Right ventricle myocardium superior (tissue), 1 donor: ENCODE results near the gene CDH26. TPM values are rescaled to one million over a fixed set of nuclear protein-coding genes. Genes with fewer than 3 reads are reported as not detected.
A peak's percentile ranks its signal among the peaks of the same experiment; 100 is the strongest.

ENCODE experiments used
- ATAC-seq: fragments of 200-7000 bp; cut with Tn5 transposase; one replicate; pipeline ENCODE4 v1.9.1; 2020; ENCODE audit warnings: mild to moderate bottlenecking; ENCODE audit not compliant: poor library complexity
- DNase-seq: peaks from one replicate; pipeline ENCODE4 v3.0.0-alpha.2; 2020
- intact Hi-C: fragments of 100-400 bp; cut with DNase I; formaldehyde crosslinking; loops from one replicate; pipeline ENCODE4 v1.11.2; 2022
- long read RNA-seq: library from polyadenylated mRNA; unstranded; transcript quantifications from one replicate; pipeline ENCODE4 v2.0.0, GENCODE V29; 2021
- total RNA-seq: library from RNA; stranded (reverse); fragmentation: NEBNext Ultra II Directional; extraction: Animal tissue kit (Norgen Biotek cat#: 25700); gene quantifications from one replicate; pipeline ENCODE4 v1.2.1, GENCODE V29; 2021
- donor health status: DM: no; HTN: yes; CAD: no; lungs with severe emphysema.

The CDH26 gene
- 1.6 TPM for total RNA-seq
- long read RNA-seq, partial matches to known transcripts, result 1 of 2 reads
- long read RNA-seq, other reads (novel, unspliced or antisense), result 0 of 2 reads

DNA sequence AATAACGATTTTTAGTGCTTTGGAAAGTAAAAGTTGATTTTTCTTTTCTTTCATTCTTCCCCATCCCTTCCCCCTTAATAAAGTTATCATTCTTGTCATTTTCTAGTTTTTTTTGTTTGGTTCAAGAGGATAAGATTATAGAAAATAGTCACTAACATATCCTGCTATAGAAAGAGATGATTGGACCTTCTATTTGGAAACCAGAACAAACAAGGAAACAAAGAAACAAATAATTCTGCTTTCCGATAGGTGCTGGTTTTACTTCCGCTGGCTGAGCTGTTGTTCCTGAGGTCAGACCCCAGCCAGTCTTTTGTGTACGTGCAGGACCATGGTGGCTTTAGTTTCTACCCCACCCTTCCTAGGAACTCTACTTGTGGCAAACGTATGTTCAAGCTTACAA lies at the start of gene CDH26:
Gene CDH26 (plus strand): TSS at position 301 of the 400 bp plus-strand sequence. CDS start 304 bp downstream, outside the sequence.
- ATAC-seq (no peak), DNase-seq (no peak)
- intact Hi-C loops, result no loop called here

DNA sequence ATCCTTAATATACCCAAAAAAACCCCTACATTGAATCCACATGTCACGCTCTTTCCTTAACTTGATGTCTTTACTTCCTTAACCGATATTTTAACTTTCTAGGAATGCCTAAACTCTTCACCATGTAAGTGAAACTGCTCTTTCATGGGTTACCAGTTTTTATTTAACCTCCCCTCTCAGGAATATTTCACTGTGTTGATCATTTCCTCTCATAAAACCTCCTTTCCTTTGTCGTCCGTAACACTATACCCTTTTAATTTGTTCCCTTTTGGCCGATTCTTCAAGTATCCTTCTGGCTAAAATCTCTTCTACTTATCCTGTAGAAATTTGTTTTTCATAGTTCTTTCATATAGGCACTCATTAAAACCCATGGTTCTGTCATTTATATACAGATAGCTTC lies 49.4 kb upstream of the CDH26 start:
- intact Hi-C loops, result no loop called here
- ATAC-seq, result no peak
- DNase-seq, result no peak

DNA sequence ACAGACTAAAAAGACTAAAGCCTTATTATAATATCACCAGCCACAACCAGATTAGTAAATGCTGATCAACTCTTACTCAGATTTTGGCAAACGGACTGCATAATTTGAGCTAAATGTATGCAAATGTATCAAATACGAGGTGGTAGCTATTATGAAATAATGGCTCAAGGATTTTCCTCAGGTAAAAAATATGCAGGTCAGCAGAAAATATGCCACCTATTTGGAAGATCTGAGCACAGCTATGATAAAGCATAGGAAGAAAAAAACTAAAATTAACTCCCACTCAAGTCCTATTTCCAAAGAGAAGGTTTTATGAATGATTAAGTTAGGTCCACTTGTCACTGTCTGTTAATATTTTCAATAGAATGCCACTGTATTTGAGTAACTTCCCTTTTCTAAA lies 47.2 kb upstream of the CDH26 start:
- no peak for ATAC-seq
- intact Hi-C loops, result no loop called here
- DNase-seq, result no peak

DNA sequence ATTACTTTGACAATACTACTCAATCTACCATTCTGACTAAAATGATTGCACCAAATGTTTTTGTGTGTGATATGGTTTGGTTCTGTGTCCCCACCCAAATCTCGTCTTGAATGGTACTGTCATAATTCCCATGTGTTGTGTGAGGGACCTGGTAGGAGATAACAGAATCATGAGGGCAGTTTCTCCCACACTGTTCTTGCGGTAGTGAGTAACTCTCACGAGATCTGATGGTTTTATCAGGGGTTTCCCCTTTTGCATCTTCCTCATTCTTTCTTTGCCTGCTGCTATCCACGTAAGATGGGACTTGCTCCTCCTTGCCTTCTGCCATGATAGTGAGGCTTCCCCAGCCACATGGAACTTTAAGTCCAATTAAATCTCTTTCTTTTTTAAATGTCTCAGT lies 45.6 kb upstream of the CDH26 start:
- DNase-seq (no peak), ATAC-seq (no peak)
- intact Hi-C loops, result no loop called here

DNA sequence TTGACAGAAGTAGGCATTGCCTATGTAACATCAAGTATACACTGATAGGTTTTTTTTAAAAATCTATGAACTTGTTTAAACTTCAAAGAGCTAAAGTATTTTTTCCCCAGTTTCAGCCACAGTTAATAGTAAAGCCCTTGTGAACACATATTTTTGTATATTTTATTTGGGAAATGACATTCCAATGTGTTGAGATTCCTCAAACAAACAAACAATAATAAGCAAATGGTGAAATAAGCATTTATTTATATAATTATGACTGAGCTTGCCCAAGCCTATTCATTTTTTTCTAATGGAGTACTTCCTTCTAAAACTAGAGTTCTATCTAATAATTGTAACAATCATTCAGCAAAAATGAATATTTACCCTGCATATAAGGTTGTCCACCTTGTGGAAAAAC lies 37.3 kb upstream of the CDH26 start:
- ATAC-seq (no peak), DNase-seq (no peak)
- intact Hi-C loops, result no loop called here

DNA sequence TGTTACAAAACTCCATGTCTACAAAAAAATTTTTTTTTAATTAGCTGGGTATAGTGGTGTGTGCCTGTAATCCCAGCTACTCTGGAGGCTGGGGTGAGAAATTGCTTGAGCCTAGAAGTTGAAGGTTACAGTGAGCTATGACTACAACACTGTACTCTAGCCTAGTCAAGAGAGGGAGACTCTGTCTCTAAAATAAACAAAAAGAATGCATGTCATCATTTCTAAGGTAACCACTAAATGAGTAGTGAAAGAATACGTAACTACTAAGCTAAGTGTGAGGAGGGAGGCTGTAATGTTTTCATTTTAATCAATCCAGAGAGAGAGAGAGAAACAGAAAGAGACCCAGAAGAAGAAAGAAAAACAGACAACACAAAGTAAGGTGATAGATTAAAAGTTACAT lies 34.7 kb upstream of the CDH26 start:
- DNase-seq (no peak), ATAC-seq (no peak)
- intact Hi-C loops, result no loop called here

DNA sequence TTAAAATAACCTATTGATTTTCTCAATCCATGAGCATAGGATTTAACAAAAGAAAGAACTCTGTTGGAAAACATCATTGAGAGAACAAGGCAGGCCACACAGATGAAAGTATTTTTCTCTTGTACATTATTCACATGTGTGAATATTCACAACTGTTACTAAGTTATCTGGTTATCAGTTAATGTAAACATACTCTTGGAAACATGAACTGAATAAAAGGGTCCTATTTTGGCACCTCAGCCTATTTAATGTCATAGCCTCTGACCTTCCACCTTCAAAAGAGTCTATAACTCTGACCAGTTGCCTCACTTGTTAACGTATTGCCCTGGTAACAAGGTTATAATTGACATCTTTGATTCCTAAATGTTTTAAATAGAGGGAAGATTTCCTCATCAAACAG lies 32.9 kb upstream of the CDH26 start:
- intact Hi-C loops, result no loop called here
- ATAC-seq (no peak), DNase-seq (no peak)

DNA sequence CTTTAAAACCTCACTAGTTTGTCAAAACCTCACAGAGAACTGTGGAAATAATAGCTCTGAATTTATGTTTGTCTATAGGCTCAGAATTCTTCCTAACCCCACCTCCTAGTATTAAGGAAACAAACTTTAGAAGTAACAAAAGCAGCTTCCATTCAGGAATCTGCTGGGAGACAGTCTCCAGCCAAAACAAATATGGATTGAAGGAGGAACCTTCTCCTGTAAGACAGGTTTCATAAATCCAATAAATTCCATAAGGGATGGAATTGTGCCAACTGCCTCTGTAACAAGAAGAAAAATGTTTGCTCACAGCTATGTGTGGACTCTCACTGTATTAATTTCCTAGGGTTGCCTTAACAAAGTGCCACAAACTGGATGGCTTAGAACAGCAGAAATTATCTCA lies 32.3 kb upstream of the CDH26 start:
- intact Hi-C loops, result no loop called here
- ATAC-seq, result no peak
- no peak for DNase-seq

DNA sequence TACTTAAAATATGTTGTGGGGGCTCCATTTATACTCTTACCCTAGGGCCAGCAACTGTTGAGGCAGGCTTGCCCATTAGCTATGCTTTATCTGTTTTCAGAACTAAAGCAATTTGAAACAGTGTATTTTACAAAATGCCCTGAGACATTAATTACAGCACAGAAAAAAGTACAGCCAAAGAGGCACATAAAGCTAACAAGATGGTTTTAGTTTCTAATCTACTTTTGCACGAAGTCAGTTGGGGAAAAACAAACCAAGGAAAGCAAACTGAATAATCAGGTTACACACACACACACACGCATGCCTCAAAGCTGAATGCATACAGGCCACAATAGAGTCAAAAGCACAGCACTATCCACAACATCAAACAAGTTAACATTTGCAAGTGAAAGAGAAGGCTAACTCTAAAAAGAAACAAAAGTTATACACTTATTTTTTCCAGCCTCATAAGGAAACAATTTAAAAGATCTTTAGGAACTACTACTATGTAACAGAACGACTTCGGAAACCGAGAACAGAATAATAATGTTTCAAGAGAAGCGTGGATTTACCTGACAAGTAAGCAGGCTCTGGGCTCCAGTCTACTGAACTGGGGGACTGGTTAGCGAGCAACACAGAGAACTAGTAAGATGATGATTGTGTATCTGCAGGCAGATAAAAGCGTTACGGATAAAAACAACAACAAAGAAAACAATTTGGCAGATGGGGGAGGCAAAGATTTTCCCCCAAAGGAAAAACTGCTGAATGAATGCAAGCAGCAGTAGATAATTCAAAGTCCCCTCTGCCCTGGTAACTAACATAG lies 26.5 kb upstream of the CDH26 start:
- intact Hi-C loops, result no loop called here
- ATAC-seq, result no peak
- DNase-seq, result no peak

DNA sequence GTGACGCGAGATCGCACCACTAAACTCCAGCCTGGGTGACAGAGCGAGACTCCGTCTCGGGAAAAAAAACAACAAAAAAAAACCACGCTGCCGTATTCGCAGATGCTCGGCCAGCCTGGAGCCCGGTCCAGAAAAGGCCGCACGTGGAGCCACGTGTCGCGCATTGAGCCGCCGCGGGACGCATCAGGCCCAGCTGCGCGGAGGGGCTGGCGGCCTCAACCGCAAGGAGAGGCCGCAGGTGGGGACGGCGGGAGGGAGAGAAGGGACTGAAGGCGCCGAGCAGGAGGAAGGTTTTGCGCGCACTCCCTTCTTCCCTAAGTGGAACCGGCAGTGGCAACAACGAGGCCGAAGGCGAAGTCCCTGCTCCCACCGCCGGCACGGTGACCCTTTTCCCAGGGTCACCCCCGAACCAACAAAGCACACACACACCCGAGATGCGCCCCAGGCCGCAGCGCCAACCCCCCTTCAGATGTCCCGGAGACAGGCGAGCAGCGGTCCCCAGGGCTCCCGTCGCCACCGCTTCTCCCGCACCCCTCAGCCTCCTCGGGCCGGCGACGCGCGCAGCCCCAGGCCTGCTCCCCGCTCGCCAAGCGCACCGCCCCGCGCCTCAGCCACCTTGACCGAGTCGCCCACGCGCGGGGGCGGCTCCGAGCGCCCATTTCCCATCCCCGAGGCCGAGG lies 25.5 kb upstream of the CDH26 start:
- DNase-seq (peak; percentile 46), ATAC-seq (no peak)
- intact Hi-C loops, result no loop called here

DNA sequence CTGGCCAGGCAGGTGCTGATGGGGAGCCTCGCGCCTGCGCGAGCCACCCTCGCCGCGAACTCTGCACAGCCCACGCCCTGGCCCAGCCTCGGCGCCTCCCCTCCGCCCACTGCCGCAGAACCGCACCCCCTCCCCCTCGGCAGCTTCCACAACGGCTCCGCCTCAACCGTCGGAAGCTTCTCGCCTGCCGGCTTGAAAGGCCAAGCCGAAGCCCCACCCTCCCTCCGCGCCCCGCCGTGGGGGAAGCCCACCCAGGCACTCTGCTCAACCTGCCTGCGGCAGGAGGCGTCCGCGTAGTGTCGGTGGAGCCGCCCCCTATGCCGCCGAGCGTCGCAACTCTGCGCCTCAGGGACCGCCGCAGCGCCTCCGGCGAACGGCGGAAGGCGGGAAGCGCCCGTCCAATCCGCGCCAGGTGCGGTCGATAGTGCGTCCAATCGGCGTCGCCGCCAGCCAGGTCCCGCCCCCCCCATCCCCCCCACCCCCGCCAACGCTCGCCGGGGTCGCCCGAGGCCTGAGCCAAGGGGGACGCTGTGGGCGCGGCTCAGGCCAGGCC lies 24.9 kb upstream of the CDH26 start, which contains the start of gene SYCP2:
Gene SYCP2 (minus strand): TSS at position 342 of the 553 bp plus-strand sequence. CDS start 11,224 bp downstream, outside the sequence.
- ATAC-seq (peak; percentile 81), DNase-seq (peak; percentile 77)
- intact Hi-C loops, result no loop called here

DNA sequence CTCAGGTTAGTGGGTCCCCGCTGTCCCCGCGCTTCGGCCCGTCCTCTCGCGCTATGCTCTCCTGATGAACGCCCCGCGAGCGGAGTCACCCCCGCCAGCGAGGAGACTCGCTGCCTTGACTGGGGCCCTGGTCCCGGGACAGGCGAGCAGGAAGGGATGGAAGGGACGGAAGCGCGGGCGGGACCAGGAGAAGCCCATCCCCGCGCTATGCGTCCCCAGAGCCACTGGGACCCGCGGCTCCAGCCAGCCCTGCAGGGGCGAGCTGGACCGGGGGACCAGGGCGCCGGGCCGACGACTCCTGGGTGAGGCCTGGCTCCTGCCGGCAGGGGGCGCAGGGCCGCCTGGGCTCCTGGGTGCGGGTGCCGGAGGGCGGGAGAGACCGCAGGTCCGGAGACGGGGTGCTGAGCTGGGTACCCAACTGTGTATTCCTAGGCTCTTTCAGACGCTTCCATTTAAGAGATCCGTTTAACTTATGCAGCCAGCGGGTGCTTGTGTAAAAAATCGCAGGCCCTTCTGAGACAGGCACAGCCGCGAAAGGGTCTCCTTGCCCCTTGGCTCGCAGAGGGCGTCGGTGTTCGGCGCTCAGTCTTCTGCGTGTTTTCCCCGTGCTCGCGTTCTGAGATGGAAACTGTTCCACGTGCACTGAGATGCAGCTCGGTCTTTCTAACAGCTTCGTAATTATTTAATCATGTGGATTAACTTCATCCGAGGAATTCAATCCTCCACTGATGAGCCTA lies 24.2 kb upstream of the CDH26 start:
- intact Hi-C loops, result no loop called here
- peak; percentile 90 for DNase-seq
- ATAC-seq, result peak; percentile 91

DNA sequence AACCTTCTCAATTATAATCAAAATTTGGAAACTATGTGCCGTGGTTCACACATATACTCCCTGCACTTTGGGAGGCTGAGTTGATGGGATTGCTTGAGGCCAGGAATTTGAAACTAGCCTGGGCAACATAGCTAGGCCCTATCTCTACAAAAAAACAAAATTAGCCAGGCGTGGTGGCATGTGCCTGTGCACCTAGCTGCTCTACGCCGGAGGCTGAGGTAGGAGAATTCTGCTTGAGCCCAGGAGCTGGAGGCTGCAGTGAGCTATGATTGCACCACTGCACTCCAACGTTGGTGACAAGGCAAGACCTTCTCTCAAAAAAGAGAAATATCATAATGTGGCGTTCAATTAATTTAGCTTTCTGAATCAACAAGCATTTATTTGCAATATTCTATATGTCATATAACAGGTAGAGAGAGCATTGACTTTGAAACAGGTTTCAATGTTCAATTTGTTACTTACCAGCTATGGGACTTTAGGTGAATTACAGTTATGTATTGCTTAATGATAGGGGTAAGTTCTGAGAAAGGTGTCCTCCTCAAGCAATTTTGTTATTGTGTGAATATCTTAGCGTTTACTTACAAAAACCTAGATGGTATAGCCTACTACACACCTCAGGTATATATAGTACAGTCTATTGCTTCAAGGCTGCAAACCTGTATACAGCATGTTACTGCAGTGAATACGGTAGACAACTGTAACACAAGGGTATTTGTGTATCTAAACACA lies 22.6 kb upstream of the CDH26 start:
- no peak for DNase-seq
- ATAC-seq, result no peak
- intact Hi-C loops, result no loop called here

DNA sequence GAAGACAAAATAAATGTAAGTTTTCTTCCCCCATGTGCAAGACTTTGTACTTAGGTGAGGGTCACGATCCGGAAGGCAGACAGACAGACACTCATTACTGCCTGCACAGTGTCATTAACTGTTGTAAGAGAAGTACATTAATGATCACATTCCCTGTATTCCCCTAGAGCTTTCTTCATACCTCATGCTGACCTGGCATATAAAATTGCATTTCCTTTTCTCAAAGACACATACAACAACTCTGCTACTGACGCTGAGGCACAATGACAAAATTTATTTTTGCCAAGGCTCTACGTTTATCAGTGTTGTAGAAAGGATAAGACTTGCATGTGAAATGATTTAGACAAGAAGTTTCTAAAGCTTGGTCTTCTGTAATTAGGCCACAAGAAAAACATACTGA lies 21.8 kb upstream of the CDH26 start:
- DNase-seq, result no peak
- intact Hi-C loops, result no loop called here
- no peak for ATAC-seq

DNA sequence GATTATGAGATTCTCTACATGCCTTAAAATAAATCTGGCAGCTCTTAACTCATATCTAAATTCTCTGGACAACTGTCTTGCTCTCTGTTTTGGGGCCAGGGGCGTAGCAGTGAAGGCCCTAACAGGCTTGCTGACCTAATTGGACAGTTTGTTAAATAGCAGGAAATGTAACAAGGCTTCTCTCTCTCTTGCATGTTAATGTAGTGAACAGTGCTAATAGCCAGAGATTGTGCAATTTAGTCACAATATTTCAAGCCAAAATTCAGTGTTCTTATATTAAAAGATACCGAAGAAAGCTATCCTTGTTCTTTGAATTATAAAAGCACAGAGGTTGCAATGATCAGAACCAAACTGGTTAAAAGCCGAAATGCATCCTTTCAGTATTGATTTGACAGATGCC lies 21.1 kb upstream of the CDH26 start:
- no peak for DNase-seq
- intact Hi-C loops, result no loop called here
- no peak for ATAC-seq

DNA sequence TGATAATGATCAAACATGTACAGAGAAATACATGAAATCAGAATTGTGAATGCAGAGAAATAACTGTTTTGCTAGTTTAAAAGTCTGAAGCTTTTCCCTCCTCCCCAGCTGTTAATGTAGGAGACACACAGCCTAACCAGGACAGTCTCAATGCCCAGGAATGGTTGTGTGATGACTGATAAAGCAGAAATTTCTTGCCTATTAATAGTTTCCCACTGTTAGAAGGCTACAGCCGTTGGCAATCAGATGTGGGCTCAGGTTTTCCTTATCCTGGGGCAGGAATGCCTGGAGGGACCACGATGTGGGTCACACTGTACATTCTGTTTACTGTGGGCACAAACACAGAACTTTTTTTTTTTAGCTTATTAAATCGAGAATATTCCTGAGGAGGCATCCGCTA lies 20.0 kb upstream of the CDH26 start:
- intact Hi-C loops, result no loop called here
- peak; percentile 7 for ATAC-seq
- no peak for DNase-seq

DNA sequence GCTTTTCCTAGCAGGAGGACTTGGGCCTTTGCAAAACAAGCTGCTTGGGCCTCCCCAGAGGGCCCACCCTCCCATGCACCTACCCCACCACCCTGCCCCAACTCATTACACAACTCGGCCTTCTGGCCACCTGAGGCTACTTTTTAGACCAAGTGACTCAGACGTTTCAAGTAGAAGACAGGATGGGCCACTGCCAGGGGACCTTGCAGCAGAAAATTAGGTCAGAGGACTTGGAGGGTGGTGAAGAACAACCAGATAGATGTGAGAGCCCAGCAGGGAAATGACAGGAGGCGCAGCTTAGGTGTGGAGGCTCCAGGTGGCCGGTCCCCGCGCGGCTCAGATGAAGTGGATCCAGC lies 19.5 kb upstream of the CDH26 start:
- ATAC-seq (no peak), DNase-seq (peak; percentile 56)
- intact Hi-C loops, result no loop called here

DNA sequence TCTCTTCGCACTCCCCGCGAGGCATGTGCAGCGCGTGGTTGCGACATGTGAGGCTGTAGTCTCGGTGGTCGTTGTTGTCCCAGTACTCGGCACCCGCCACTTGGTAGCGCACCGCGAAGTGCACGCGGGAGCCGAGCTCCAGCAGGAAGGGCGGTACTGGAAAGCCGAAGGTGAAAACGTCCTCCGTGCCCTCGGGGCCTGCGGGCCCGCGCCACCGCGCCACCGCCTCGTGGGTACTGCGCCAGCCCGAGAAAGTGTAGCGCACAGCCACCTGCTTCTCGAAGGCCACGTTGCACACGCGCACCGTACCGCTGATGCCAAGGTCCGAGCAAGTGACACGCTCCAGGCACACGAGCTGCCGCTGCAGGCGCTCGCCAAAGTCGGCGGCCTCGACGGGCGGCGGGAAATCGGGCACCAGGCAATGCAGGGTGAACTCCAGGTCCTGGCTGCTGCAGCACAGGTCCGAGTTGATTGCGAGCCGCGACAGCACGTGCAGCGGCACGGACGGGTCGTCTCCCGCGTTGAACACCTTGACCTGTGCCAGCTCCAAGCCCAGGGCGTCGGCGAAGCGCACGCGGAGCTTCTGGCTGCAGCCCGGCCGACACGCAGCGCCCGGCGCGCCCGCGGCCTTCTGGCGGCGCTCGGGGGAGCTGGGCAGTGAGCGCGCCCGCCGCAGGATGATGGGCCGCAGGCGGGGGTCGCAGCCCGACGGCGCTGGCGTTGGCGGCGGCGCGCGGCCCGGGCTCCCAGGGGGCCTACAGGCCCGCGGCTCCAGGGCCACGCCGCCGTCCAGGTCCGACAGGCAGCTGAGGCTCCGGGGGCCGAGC lies 19.0 kb upstream of the CDH26 start:
- intact Hi-C loops, result no loop called here
- DNase-seq, result peak; percentile 55
- no peak for ATAC-seq
